Activated effector memory CD4-positive, alpha-beta T cell treated with anti-CD3 and anti-CD28 coated beads, Interleukin-2, amount 50 U/mL, for 16 hours (primary cell): ENCODE measurements around the gene SLC9A8.

Experiments
- DNase-seq: peaks from one replicate; pipeline ENCODE4 v3.0.0-alpha.2; 2020

Gene SLC9A8

DNA sequence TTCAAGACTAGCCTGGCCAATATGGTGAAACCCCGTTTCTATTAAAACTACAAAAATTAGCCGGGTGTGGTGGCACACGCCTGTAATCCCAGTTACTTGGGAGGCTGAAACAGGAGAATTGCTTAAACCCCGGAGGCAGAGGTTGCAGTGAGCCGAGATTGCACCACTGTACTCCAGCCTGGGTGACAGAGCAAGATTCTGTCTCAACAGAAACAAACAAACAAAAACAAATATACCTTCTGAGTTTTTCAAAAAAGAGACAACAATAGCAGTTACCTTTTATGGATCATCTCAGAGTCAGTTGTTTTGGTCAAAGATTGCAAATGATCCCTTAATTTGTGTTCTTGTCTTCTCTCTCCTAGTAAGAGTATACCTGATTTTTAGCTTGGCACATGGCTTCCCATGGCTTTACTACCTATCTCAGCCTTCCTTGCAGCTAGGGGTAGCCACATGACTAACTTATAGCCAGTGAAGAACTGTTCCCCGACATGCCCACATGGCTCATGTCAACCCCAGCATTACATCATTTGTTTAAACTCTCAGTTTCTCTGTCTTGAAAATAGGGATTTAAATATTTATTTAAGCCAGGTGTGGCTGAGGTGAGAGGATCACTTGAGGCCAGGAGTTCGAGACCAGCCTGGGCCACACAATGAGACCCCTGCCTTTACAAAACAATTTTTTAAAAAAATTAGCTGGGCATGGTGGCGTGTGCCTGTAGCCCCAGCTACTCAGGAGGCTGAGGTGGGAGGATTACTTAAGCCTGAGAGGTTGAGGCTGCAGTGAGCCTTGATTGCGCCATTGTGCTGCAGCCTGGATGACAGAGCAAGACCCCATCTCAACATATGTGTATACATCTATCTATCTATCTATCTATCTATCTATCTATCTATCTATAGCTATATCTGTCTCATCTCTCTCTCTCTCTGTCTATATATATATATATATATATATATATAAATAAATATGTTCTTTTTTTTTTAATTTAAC, 25.0 kb upstream of the SLC9A8 start:
- DNase-seq, result no peak

DNA sequence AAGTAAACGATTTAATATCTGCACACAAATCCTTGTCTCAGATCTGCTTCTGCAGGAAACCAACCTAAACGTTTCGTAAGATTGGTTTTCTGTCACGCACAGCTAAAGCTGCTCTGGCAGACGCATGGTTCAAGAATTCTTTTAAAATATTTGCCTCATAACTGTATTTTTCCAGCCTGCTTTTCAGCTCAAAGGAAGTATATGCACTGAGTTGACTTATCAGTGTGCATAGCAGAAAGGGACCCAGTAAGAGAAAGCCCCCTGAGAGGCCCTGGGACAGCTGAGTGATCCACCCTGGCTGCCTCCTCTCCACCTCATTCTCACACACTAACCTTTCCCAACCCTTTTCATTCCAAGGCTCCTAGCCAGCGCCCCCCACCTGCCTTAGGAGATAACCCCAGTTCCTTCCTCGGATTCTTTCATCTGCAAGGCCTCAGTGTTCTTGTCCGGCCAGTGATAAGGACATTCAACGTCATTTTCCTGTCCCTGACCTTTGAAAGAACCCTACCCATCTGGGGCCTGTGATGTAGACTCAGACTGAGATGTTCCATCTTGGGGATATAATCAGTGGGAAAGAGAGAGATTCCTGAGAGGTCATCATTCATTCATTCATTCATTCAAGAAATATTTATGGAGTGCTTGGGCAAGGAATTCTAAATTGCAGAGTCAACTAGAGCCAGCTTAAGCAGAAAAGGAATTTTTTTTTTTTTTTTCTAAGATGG, 22.4 kb upstream of the SLC9A8 start:
- DNase-seq, result no peak

DNA sequence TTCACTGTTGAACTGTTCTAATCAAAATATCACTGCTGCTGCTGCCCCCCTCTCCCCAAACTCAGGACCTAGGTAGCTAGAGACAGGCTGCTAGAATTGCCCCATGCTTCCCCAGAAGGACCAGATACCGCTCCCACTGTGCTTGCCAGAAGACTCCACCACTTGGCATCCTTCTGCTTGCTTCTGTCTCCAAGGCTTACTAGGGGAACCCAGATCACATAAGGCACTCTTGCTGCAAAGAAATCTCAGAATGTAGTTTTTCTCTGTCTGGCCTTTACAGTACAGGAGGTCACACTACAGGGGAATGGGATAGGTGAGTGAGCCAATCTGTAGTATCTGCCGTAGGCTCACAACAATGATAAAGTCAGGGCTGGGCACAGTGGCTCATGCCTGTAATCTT, 21.5 kb upstream of the SLC9A8 start:
- DNase-seq, result no peak

DNA sequence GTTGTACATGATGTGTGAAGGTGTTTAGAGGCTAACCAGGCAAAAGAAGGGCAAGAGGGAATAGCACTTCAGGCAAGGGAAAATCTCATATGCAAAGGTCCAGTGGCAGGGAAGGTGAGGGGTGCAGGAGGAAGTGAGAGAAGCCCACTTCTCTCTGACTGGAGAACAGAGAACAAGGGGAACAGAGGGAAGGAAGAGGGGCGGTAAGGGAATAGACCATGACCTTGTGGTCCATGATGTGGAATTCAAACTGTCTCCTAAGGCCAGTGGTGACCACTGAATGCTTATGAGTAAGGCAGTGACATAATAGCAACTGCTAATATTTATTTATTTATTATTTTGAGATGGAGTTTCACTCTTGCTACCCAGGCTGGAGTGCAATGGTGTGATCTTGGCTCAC, 20.6 kb upstream of the SLC9A8 start:
- no peak for DNase-seq

DNA sequence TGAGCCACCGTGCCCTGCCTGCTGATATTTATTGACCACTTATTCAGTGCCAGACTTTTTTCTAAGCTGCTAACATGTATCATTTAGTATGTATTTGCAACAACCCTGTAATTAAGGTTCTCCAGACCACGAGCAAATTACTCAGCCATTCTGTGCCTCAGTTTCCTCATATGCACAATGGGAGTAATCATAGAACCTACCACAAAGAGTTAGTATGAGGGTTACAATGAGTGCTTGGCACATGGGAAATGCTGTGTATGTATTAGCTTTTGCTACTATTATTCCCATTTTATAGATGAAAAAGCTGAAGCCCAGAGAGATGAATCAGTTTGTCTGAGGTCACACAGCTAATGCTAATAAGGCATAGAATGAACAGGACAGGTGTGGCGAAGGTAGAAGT, 20.0 kb upstream of the SLC9A8 start:
- no peak for DNase-seq

DNA sequence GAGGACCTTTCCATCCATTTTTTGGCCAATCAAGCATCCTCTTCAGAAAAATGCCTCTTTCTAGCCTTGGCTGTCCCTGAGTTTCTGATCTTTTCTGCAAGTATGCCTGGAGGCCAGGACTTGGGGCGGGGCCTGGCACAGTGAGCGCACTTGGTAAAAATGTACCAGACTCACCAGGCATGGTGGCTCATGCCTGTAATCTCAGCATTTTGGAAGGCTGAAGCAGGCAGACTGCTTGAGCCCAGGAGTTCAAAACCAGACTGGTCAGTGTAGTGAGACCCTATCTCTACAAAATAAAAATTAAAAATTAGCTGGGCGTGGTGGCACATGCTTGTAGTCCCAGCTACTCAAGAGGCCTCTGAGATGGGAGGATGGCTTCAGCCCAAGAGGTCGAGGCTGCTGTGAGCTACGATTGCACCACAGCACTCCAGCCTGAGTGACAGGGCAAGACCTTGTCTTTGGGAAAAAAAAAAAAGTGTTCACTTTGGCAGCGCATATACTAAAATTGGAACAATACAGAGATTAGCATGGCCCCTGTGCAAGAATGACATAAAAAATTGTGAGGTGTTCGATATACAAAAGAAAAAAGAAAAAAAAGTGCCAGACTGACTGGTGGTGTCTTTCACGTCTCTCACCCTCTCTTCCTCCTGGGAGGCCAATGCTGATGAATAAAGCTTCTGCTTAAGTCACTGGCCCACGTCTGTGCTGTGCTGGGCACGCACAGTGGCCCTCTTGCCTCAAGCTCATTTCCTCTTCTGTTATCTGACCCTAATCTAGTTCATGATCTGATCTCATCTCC, 18.1 kb upstream of the SLC9A8 start:
- no peak for DNase-seq

DNA sequence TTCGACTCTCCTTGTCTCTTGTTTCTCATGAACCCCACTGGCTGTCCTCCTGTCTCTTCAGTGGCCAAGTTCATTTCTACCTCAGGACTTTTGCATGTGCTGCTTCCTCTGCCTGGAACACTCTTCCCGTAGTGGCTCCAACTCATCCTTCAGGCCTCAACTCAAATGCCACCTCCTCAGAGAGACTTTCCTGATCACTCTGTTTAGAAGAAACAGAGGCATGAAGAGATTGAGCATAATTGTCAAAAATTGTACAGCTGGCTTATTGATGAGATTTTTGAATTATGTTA, 17.5 kb upstream of the SLC9A8 start:
- no peak for DNase-seq

DNA sequence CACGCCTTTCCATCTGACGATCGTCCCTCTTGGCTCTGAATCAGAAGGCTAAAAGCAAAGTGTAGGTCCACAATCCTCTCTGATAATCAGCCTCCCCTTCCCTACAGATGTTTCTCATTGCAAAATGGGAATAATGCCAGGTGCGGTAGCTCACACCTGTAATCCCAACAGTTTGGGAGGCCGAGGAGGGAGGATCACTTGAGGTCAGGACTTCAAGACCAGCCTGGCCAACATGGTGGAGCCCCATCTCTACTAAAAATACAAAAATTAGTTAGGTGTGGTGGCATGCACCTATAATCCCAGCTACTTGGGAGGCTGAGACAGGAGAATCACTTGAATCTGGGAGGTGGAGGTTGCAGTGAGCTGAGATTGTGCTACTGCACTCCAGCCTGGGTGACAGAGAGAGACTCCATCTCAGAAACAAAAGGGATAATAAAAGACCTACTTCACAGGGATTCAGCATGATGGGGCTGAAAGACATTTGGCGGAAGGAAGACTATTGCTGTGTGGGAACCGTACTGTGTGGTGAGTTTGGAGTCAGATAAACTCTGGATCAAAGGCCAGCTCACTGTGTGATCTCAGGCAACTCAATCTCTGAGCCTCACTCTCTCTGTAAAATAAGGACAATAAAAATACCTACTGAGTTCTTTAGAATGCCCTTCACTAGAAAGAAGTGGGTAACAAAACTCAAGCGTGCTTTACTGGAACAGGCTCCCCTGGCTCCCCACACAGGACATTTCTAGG, 15.9 kb upstream of the SLC9A8 start:
- DNase-seq, result no peak

DNA sequence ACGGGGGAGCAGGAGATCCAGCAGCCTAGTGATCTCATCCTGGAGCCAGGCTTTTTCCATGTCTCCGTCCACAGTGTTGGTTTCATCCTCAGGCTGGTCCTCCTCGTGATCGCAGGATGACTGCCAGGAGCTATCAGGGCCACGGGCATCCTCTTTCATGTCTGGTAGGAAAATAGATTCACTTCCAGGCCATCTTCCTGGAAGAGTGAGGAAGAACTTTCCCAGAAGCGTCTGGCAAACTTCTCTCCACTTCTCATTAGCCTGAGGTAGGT, 15.3 kb upstream of the SLC9A8 start:
- no peak for DNase-seq

DNA sequence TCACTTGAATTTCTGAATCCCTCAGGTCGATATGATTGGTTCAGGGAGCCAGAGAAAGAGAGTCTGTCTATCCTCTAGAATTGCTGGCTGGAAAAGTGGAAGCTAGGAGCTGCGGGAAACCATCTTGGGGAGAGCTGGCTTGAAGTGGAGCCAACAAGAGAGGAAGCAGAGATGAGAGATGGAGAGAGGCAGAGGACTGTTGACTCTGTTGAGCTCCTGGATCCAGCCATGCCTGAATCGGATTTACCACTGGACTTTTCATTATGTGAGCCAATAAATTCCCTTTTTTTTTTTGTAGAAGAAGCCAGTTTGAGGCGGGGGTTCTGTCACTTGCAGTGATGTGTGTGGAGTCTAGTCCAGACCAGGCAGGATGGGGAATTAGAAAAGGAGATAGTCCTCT, 13.9 kb upstream of the SLC9A8 start:
- no peak for DNase-seq

DNA sequence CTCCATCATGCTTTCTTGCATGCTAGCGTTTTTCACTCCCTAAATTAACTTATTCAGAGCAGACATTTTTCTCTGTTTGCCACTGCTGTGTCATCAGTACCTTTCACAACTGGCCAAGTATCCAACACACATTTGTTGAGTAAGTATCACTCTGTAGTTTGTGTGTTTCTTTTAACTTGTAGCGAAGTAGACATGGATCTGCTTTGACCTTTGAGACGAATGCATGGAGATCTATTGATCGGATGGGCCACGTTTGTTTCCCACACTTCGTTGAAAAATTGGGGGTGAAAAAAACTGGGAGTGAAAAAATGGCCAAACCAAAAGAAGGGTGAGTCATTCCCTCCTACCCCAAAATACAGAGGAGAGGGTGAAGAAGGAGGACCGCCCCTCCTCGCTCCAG, 12.9 kb upstream of the SLC9A8 start:
- DNase-seq, result no peak

DNA sequence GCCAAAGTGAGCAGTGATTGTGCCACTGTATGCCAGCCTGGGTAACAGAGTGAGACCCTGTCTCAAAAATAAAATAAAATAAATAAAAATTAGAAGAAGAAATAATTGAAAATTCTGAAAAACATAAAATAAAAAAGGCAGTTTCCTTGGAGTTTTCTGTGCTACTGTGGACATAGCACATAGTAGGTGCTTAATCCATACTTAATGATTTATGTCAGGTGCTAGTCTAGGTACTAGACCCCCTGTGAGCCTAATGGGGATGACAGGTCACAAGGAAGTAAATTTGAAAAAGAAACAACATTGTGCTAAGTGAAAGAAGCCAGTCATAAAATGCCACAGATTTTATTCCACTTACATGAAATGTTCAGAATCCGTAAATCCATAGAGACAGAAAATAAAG, 9.2 kb upstream of the SLC9A8 start:
- no peak for DNase-seq

DNA sequence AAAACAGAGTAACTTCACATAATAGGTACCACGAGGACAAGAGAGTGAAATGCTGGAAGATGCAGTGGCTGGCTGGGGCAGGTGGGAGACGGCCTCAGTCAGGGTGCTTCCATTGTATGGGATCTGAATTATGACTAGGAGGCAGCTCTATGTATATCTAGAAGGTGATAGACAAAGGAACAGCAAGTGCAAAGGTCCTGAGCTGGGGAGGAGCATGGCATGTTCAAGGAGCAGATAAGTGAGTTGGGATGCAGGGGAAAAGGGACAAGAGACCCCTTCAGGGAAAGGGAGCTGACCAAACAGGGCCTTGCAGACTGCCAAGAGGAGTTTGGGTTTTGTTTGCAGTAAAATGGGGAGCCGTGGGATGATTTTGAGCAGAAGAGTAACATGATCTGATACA, 8.3 kb upstream of the SLC9A8 start:
- peak; percentile 38 for DNase-seq

DNA sequence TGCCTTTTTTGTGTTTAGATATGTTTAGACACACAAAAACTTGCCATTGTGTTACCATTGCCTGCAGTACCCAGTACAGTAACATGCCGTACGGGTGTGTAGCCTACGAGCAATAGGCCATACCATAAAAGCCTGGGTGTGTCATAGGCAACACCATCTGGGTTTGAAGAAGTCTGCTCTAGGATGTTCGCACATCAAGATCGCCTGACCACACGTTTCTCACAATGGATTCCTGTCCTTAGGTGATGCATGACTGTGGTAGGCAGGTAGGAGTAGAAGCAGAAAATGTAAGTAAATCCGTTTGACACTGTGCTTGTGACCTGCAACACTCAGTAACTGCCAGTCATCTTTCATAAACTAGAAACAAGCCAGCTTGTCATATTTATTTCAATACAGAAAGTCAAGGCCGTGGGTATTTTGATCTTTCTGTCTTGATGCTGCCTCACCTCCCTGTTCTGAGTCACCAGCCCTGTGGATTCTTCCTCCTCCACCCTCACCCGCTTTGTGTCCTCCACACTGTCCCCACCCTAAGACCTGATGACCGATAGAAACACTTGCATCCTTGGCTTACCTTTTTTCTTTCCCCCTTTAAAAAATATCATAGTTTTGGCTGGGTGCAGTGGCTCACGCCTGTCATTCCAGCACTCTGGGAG, 7.3 kb upstream of the SLC9A8 start:
- peak; percentile 81 for DNase-seq

DNA sequence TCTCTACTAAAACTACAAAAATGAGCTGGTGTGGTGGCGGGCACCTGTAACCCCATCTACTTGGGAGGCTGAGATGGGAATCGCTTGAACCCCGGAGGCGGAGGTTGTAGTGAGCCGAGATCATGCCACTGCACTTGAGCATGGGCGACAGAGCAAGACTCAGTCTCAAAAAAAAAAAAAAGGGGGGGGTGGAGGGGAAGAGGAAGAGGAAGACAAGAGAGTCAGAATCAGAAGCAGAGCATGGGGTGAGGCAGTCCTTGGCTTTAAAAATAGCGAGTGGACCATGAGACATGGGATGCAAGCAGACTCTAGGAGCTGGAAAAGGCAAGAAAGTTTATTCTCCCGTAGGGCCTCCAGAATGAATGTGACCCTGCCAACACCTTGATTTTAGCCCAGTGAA, 3.9 kb upstream of the SLC9A8 start:
- DNase-seq, result peak; percentile 17

DNA sequence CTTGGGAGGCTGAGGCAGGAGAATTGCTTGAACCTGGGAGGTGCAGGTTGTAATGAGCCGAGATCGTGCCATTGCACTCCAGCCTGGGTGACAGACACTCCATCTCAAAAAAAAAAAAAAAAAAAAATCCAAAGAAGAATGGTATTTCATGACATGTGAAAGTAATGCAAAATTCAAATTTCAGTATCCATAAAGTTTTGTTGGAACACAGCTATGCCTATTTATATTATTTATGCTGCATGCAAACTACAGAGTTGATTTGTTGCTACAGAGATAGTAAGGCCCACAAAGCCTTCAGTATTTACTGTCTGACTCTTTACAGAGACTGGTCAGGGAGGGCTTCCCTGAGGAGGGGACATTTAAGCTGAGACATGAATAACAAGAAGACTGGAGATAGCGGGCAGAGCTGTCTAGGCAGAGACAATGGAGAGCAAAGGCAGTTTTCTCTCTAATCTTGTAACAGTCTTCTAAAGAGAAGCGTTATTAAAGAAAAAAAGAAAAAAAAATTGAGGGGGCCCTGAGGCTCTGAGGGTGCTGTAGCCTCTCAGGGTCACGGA, 2.7 kb upstream of the SLC9A8 start:
- no peak for DNase-seq

DNA sequence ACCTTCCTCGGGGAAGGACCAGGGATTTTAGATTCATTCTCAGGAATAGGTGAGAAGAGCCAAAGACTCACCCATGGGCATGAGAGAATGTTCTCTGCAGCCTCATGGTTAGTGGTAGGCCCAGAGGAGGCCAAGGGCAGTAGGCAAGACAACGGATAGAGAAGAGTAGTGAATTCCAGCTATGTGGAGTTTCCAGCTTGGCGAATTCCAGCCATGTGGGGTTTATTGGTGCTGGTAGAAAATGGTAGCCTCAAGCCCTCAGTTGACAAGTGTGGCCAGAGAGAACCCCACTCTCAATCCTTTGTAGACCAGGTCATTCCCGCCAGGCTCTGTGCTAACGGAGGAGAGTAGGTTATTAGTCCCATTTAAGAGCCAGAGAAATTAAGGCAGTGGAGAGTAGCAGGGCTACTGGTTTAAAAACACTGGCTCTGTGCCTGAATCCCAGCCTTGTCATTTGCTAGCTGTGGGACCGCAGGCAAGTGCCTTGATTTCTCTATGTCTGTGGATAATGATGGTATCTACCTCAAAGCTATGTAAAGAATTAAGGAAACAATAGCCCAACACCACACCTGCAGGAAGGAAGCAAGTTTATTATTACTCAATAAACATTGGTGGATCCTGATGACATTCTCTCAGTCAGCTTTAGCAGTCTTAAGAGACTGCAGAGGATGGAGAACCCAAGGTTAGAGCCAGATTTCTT, 2.0 kb upstream of the SLC9A8 start:
- DNase-seq, result peak; percentile 21

DNA sequence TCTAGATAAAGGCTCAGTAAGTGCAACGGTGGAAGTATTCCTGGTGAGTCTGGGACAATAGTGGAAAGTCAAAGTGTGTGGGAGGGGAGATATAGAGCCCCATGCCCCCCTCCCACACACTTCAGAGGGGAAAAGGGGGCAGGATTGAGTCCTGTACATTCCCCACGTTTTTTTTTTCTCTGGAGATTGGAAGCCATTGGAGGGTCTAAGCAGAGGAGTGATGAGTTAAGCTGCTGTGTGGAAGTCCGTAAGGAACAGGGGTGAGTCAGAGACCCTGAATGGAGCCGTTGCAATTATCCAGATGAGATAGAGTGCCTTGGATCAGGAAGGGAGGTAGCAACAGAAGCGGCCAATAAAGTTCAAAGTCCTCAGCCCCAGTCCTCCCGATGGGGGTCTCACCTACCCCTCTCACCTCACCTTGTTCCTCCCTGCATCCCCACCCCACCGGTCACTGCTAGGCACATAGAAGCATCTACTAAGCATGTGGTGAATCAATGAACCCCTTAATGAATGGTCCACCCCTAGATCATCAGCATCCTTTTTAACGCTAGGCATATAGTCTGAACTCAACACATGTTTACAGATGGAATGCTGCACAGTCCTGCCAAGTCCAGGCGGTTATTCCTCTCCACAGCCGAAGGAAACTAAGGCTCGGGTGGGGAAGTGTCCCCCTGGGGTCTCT, 662 bp upstream of the SLC9A8 start:
- peak; percentile 1 for DNase-seq

DNA sequence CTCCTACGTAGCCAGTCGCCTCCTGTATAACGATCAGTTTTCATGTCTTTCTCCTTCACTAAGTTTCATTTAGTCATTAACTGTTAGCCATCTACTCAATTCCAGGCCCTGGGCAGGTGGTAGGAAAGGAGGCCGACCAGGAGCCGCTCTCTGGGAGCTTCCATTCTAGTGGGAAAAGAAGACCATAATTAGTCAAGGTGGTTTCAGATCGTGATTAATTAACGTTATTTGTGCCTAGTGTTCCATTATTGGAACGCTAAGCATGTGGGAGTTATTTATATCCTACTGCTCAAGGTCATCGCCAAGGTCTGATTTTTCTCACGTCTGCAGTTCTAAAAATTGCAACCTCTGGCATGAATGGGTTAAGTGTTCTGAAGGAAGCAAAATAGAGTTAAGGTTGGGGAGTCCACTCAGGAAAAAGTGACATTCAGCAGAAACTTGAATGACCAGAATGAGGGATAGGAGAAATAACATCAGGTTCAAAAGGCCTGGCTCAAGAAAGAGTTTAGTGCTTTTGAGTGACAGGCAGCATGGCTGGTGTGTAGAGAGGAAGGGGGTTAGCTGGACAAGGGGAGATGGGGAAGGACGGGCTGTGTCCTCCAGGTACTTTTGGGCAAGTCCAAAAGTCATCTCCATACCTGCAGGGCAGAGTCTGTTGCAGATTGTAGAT, 812 bp downstream of the SLC9A8 start:
- DNase-seq, result peak; percentile 45

DNA sequence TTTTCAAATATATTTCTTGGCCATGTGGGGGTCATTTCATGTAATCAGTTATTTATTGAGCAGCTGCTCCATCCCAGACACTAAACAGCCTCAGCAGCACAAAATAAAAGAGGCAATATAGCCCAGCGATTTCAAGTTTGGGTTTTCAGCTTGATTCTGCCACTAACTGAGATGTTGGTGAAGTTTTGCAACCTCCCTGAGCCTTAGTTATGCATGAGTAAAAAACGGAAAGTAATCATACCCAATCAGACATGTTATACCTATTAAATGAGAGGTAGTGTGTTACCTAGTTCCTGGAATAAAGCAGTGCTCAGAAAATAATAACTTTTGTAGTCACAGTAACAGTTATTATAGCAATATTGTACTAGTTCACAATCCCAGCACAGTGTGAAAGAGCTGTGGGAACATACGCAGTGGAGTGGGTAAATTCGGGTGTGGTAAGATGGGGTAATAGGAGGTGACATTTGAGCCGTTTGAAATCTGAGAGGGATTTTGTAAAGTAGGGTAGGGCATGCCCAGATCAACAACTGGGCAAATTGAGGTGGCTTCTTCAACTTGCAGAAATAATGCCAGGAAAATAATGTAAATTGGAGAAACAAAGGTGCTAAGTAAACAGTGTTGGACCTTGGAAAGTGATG, 1.5 kb downstream of the SLC9A8 start:
- DNase-seq, result peak; percentile 54
